Sciatic nerve (tissue), 2 donors: ENCODE data around the gene SIVA1. TPM values are rescaled to one million over a fixed set of nuclear protein-coding genes. Genes with fewer than 3 reads are reported as not detected.
A peak's percentile ranks its signal among the peaks of the same experiment; 100 is the strongest.

Experiments
- ATAC-seq: fragments of 200-7000 bp; cut with Tn5 transposase; one replicate; pipeline ENCODE4 v1.9.1; 2020; ENCODE audit warnings: mild to moderate bottlenecking, moderate library complexity
- DNase-seq: peaks from one replicate; pipeline ENCODE4 v3.0.0-alpha.2; 2020; ENCODE audit warnings: low spot score
- intact Hi-C: fragments of 100-400 bp; cut with DNase I; formaldehyde crosslinking; loops from one replicate; pipeline ENCODE4 v1.14.2; 2022
- total RNA-seq: library from RNA; stranded (reverse); fragmentation: NEBNext Ultra II Directional; extraction: Animal tissue kit (Norgen Biotek cat#: 25700); gene quantifications from one replicate; pipeline ENCODE4 v1.2.1, GENCODE V29; 2021
- donor health status: DM: no; HTN: no; CAD: no.
- donor health status: DM: no; HTN: no; CAD: no.

The SIVA1 gene
- total RNA-seq, 1 donor from 2014 or later, result 56.6 TPM

- intact Hi-C loops, result no loop called here
- DNase-seq (no peak), ATAC-seq (no peak)
Measured at GRCh38 chr14:104788161-104788818, 35.3 kb downstream of the SIVA1 start.

GRCh38 chr14:104788873-104789663, 36.1 kb downstream of the SIVA1 start:
- no peak for ATAC-seq
- DNase-seq, result no peak
- intact Hi-C loops, result no loop called here

- intact Hi-C loops, result no loop called here
- ATAC-seq (no peak), DNase-seq (no peak)
Measured at GRCh38 chr14:104789752-104790743, 37.1 kb downstream of the SIVA1 start.

- ATAC-seq, result no peak
- intact Hi-C loops, result no loop called here
- no peak for DNase-seq
Measured at GRCh38 chr14:104791425-104791824, 38.5 kb downstream of the SIVA1 start.

GRCh38 chr14:104792101-104792884, 39.3 kb downstream of the SIVA1 start:
- no peak for DNase-seq
- intact Hi-C loops, result no loop called here
- ATAC-seq, result no peak

DNA sequence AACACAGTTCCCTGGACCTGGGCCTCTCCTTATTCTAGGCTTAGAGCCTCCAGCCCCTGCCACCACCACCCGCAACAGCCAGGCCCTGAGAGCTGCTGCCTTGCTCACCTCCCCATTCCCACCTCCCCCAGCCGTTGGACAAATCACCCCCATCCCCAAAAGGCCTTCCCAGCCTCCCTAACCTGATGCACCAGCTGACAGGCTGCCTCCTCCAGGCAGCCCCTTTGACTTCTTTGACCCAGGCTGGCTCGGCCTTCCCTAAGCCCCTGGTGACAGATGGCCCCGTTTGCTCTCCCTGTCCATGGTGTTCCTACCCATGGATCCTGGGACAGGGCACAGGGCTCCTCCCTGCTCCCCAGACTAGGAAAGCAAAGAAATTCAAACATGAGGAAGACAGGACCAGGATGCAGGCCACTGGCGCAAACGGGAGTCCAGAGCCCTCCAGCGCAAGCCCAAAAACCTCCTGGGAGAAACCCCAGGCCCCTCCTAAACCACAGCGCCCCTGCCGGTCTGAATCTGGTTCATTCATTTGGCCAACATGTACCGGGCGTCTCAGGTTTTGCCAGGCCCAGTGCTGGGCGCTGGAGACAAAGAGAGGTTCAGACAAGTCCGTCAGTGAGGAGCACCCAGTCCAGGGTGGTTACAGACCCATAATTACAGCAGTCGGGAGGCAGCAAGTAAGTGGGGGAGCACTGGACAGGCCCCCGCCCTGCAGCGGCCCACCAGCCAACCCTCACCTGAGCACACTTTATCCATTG, 40.2 kb downstream of the SIVA1 start:
- ATAC-seq, result no peak
- intact Hi-C loops, result no loop called here

GRCh38 chr14:104793703-104793959, 40.7 kb downstream of the SIVA1 start:
- ATAC-seq (no peak), DNase-seq (no peak)
- intact Hi-C loops, result no loop called here

More for the DNA sequence above, 40.2 kb downstream of the SIVA1 start:
- no peak for DNase-seq

- ATAC-seq (peak; percentile 22), DNase-seq (no peak)
- intact Hi-C loops, result no loop called here
Measured at GRCh38 chr14:104794099-104794498, 41.2 kb downstream of the SIVA1 start.

DNA sequence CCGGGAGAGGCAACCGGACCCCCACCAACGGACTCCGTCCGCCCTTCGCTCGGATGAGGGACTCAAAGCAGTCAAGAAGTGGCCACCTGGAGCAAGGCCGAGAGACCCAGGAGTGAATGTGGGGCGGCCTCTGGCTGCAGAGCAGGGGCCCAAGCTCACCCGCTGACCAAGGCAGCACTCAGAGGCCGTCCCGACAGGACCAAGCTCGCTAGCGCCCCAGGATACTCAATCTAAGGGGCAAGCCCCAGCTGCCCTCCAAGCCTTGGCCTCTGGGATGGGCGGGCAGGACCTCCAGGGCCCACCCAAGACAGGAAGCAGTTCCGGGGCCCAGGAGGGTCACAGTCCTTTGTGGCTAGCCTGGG, 41.7 kb downstream of the SIVA1 start:
- DNase-seq (no peak), ATAC-seq (peak; percentile 4)
- intact Hi-C loops, result no loop called here

- no peak for ATAC-seq
- no peak for DNase-seq
- intact Hi-C loops, result no loop called here
Measured at GRCh38 chr14:104794993-104795780, 42.2 kb downstream of the SIVA1 start, which contains the start of gene AKT1. TSS of gene AKT1 (minus strand) at chr14:104795748. CDS start at chr14:104792643, 3,105 bp downstream.

DNA sequence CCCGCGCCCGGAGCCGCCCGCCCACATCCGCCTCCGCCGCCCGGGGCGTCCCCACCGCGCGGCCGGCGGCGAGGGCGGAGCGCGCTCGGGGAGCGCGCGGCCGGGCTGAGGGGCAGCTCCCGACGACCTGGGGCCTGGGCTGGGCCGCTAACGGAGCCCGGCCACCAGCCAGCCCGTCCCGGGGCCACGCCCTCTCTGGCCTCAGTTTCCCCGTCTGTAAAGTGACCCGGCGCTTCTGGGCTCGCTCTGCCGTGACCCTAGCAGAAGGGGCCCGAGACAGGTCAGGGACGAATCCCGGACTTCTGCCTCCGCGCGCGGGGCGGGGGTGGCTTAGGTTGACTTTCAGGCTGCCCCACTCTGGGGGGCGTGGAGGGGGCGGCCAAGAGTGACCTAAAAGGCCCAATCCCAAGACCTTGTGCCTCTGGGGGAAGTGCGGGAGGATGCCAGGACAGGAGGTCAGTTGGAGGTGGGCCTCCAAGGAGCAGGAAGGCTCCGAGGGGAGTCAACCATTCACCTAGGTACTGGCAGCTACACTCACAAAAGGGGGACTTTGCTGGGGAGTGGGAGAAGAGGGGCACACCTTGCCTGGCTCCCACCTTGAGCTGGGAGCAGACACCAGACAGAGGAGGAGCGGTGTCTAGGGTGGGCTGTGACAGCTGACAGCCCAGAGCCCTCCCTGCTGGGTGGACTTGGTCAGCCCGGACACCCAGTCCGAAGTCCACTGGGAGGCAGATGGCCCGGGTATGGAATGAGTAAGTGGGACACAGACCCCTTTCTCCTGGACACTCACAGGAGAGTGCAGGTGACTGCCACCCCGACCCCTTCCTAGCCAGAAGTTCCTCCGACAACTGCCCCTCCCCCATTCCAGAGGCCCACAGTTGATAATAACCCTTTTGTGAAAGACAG, 43.1 kb downstream of the SIVA1 start:
- intact Hi-C loops, result no loop called here
- ATAC-seq (peak; percentile 20), DNase-seq (peak; percentile 75)

DNA sequence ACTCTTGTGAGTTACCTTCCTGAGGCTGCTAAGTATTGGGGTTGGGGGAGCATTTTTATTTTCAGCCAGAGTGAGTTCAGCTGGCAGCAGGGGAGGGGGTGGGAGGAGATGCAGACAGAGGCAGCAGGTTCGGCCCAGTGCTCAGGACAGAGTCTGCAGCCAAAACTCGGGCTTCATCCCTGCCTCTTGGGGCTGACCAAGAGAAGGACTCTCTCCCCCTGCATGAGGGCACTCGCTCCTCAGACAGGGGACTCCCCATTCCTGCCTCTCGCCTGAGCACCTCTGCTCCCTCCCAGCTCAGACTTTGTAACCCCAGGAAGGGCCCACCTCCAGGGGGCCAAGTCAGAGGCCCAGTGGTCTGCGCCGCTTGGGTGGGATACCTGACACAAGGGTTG, 43.7 kb downstream of the SIVA1 start:
- no peak for DNase-seq
- ATAC-seq, result no peak
- intact Hi-C loops, result no loop called here

DNA sequence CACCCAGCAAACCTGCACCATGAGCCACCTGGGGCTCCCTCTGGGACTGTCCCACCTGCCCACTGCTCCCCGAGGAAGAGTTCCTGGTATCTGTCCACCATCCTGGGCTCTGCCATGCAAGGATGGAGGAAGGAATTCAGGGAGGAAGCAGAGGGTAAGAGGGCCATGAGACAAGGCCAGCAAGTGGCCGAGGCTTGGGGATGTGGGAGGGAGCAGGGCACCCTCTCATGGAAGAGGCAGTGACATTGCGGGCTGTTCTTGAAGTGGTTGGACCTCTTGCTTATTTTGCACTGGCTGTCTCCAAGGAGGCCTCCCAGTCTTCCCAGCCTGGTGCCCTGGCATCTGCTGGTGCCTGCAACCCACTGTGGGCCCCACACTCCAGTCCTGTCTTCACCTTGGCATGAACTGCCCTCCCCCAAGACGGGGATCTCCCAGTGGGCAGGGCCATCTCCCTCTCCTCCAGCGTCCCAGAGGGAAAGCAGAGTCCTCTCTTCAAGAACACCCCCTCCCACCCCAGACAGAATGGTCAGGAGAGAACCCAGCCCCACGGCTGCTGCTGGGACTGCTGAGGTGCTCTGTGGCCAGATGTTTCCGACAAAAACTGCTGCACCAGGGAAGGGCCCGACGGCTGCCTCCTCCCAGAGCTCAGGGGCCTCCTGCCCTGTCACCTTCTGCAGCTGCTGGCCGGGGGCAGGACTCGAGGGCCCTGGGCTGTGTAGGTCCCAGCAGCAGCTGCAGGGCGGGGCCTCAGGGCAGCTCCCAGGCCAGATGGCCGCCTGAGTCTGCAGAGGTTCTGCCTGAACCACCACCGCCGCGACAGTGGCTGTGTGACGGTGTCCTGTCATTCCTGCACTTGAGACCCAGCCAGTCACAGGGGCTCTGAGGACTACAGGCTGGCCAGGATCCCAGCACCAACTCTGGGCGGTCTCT, 44.4 kb downstream of the SIVA1 start:
- intact Hi-C loops, result no loop called here
- peak; percentile 11 for ATAC-seq

DNA sequence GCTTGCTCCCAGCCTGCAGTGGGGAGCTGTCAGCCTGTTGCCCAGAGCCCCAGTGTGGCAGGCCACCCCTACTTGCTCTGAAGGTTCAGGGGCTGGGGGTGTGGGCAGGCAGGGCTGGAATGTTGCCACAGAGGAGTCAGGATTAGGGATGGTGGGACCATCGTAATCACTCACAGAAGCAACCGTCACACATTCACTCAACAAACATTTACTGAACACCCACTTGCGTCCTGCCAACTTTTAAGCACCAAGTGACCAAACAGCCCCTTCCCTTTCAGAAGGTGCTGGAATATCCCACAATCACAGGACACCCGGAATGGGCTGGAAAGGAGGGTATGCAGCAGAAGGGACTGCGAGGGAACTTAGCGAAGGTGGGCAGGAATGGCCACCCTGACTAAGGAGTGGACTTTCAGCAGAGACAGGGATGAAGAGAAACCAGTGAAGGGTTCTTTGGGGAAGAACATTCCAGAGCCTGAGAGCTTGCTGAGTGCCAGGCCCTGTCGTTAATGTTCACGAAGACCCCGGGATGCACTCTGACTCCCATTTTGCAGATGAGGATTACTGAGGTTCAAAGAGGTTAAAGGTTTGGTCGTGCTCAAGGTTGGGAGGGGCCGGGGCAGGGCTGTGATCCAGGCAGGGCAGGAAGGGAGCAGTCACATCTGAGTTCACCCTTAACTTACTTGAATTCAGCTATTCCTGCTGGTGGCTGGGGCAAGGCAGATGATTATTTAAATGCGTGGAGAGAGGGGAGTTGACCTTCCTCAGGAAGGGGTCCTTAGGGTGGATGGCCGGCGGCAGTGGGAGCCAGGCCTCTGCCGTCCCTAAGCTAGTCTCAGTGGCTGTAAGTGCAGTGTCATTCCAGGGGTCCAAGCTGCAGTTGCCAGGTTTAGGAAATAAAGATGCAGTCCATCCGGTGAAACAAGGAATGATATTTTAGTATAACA, 45.6 kb downstream of the SIVA1 start:
- DNase-seq, result no peak
- intact Hi-C loops, result no loop called here
- ATAC-seq, result no peak

More for the DNA sequence above, 44.4 kb downstream of the SIVA1 start:
- no peak for DNase-seq
